Measurements from ENCODE around the gene SLC2A13. TPM values are rescaled to one million over a fixed set of nuclear protein-coding genes. Genes with fewer than 3 reads are reported as not detected.
A peak's percentile ranks its signal among the peaks of the same experiment; 100 is the strongest.

Gene SLC2A13
- total RNA-seq (1 to 10 TPM; 5.7 to 6.1 TPM), polyA plus RNA-seq (1 to 10 TPM; 2.3 to 2.8 TPM)

DNA sequence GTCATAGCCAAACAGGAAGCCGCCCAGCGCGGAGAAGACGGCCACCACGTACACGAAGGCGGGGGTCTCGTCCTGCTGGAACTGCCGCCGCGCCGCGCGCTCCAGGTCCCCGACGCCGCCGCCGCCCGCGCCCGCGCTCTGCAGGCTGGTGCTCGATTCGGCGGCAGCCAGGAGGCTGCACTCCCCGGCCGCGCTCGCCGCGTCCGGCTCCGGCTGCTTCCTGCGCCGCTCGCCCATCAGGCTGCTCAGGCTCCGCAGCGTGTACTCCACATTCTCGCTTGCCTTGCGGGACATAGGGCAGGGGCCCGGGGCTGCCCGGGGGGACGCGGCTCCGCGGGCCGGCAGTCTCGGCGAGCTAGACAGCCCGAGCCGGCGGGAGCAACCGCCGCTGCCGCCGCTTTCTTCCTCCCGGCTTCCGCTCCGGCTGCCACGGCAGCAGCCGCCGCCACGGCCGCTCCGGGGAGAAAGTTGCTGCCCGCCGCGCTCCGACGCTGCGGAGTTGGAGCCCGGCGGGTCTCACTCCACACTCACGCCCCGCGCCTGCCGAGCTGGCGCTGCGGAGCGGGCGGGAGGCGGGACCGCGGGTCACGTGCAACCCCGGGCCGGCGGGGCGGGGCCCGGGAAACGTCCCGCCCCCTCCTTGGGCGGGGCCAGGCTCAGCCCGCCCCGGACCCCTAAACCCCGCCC lies at the start of gene SLC2A13:
SLC2A13 (minus strand) TSS at position 567 of the 687 bp plus-strand sequence; CDS start at position 294, 273 bp downstream.
- CTCF ChIA-PET (ENCODE audit: partially characterized antibody): interaction anchor here (1.1 to 9.5 kb wide), 7 partner anchors 11 to 741 kb away, joined by 3 to 185 read pairs (median 7); no protein-coding TSS in a partner anchor
- H3K9me3 ChIP-seq (ENCODE audit: control insufficient read depth in 1 of 2, low read length in 2 of 2): no peaks in the 10 kb centered on the region
- Mint-ChIP-seq H3K4me1 (peaks cover 19 to 44% (median 30%) of the 10 kb centered on the region in 4 donors), H3K27me3 (peaks cover 3% of the 10 kb centered on the region in 2 donors), H3K27ac (peak within 1 kb of the TSS; percentile 74 to 92 (median 88)), H3K36me3 (peaks cover 0 to 8% of the 10 kb centered on the region in 2 donors), H3K9me3 (no peaks in the 10 kb centered on the region), H3K4me3 (peak within 1 kb of the TSS; percentile 84 to 93 (median 88))
- no peaks in the 10 kb centered on the region for H3K27me3 ChIP-seq (ENCODE audit: insufficient read depth, low read length)
- POLR2A ChIA-PET (ENCODE audit: partially characterized antibody): interaction anchor here (0.6 to 2.7 kb wide), 5 partner anchors 10 to 486 kb away, joined by 4 to 12 read pairs (median 5); partner anchors contain the start of gene ABCD2
- H3K4me1 ChIP-seq (ENCODE audit: insufficient read depth, low read length): peaks cover 30% of the 10 kb centered on the region
- H3K4me3 ChIP-seq (ENCODE audit: low read length in 2 of 2): peak within 1 kb of the TSS; percentile 40 to 59
- intact Hi-C loops (cut with micrococcal nuclease): loop anchor here (5.0 kb wide), 2 partner anchors 423 to 483 kb away; no protein-coding TSS in a partner anchor
- H3K36me3 ChIP-seq (ENCODE audit: insufficient read depth, low read length): no peaks in the 10 kb centered on the region
- peak; percentile 75 to 84 (median 80) for DNase-seq
- peak within 1 kb of the TSS; percentile 59 for H3K27ac ChIP-seq (ENCODE audit: low read depth, low read length)

DNA sequence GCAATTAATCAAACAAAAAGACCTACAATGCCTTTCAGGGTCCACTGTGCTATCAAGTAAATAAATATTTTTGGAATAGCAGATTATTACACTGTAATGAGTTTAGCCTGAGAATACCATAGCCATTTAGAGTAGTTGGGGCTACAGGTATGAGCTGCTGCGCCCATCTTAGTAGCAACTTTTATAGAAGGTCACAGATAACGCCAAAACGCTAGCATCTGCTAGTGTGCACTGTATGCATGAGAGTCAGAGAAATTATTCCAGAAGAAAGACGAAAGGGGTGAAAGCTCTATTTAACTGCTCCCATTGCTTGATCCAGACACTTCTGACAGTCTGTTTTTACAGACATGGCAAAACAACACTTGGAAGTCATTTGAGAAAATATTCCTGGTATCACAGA lies 48.5 kb upstream of the SLC2A13 start:
- Mint-ChIP-seq H3K9me3 (no peaks in the 10 kb centered on the region), H3K4me3 (no peak overlapping the region), H3K27ac (no peak overlapping the region), H3K27me3 (peaks cover 8 to 9% of the 10 kb centered on the region in 2 donors), H3K36me3 (no peaks in the 10 kb centered on the region), H3K4me1 (peaks cover 0 to 1% (median 0%) of the 10 kb centered on the region in 4 donors)
- H3K27ac ChIP-seq (ENCODE audit: low read depth, low read length): no peak overlapping the region
- H3K4me3 ChIP-seq (ENCODE audit: low read length in 2 of 2): no peak overlapping the region
- H3K36me3 ChIP-seq (ENCODE audit: insufficient read depth, low read length): no peaks in the 10 kb centered on the region
- no peaks in the 10 kb centered on the region for H3K27me3 ChIP-seq (ENCODE audit: insufficient read depth, low read length)
- H3K9me3 ChIP-seq (ENCODE audit: control insufficient read depth in 1 of 2, low read length in 2 of 2): no peaks in the 10 kb centered on the region
- CTCF ChIA-PET (ENCODE audit: partially characterized antibody): no interaction called here
- POLR2A ChIA-PET (ENCODE audit: partially characterized antibody): no interaction called here
- intact Hi-C loops (cut with micrococcal nuclease): no loop called here
- no peaks in the 10 kb centered on the region for H3K4me1 ChIP-seq (ENCODE audit: insufficient read depth, low read length)
- no peak for DNase-seq

DNA sequence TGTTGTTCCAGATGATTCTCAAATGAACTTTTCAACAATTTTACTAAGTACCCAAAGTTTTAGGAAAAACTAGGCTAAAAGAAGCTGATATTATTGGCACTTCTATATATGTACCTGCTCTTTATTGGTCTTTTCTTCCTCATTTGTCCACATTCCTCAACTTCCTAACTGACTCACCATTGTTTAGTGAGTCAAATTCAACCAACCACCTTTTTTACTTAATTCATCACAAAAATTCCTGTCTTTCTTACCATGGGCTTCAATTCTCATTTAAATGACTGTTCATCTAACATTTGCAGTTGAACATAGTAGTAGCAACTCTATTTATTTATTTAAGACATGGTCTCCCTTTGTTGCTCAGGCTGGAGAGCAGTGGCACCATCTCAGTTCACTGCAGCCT lies 47.6 kb upstream of the SLC2A13 start:
- no peaks in the 10 kb centered on the region for H3K9me3 Mint-ChIP-seq
- H3K4me1 Mint-ChIP-seq: peaks cover 0 to 1% (median 0%) of the 10 kb centered on the region in 4 donors
- H3K36me3 ChIP-seq (ENCODE audit: insufficient read depth, low read length): no peaks in the 10 kb centered on the region
- H3K36me3 Mint-ChIP-seq: no peaks in the 10 kb centered on the region
- H3K27me3 Mint-ChIP-seq: peaks cover 2 to 5% of the 10 kb centered on the region in 2 donors
- ChIA-PET CTCF (ENCODE audit: partially characterized antibody) (interaction anchor here (0.6 to 1.1 kb wide), 2 partner anchors 11 to 422 kb away, joined by 3 read pairs; no protein-coding TSS in a partner anchor), POLR2A (ENCODE audit: partially characterized antibody) (no interaction called here)
- intact Hi-C loops (cut with micrococcal nuclease): loop anchor here (2.0 kb wide), 1 partner anchor 159 kb away; no protein-coding TSS in a partner anchor
- H3K4me1 ChIP-seq (ENCODE audit: insufficient read depth, low read length): no peaks in the 10 kb centered on the region
- no peak overlapping the region for H3K27ac ChIP-seq (ENCODE audit: low read depth, low read length)
- no peak for DNase-seq
- no peaks in the 10 kb centered on the region for H3K9me3 ChIP-seq (ENCODE audit: control insufficient read depth in 1 of 2, low read length in 2 of 2)
- H3K4me3 ChIP-seq (ENCODE audit: low read length in 2 of 2): no peak overlapping the region
- no peaks in the 10 kb centered on the region for H3K27me3 ChIP-seq (ENCODE audit: insufficient read depth, low read length)
- H3K27ac Mint-ChIP-seq: no peak overlapping the region
- H3K4me3 Mint-ChIP-seq: no peak overlapping the region

DNA sequence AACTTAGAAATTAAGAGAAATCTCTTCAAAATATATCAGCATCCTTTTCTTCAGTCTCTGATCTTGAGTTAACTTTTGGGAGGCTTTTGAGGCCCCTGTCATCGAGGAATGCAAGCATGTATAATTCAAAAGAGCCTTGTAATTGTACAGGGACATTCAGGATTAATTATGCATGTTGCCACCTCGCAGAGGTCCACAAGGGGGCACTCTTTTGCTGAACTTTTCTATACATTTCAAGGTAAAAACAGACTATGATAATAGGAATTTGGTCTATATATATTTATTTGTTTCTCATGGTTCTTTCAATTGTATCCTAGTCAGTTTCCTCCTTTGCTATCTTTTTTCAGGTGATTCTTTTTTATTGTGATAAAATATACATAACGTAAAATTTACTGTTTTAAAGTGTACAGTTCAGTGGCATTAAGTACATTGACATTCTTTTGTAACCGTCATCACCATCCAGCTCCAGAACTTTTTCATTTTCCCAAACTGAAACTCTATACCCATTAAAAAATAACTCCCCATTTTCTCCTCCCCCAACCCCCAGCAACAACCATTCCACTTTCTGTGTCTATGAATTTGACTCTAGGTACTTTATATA lies 47.0 kb upstream of the SLC2A13 start:
- DNase-seq: peak in 3 of 5 donors; percentile 23 to 37 (median 29)
- Mint-ChIP-seq H3K9me3 (no peaks in the 10 kb centered on the region), H3K36me3 (no peaks in the 10 kb centered on the region), H3K4me3 (no peak overlapping the region), H3K4me1 (peaks cover 0 to 1% (median 0%) of the 10 kb centered on the region in 4 donors), H3K27ac (no peak overlapping the region), H3K27me3 (peaks cover 2 to 5% of the 10 kb centered on the region in 2 donors)
- ChIA-PET POLR2A (ENCODE audit: partially characterized antibody) (no interaction called here), CTCF (ENCODE audit: partially characterized antibody) (interaction anchor here (0.6 to 1.4 kb wide), 4 partner anchors 10 to 421 kb away, joined by 3 to 4 read pairs (median 3); no protein-coding TSS in a partner anchor)
- no peak overlapping the region for H3K4me3 ChIP-seq (ENCODE audit: low read length in 2 of 2)
- H3K4me1 ChIP-seq (ENCODE audit: insufficient read depth, low read length): no peaks in the 10 kb centered on the region
- no peaks in the 10 kb centered on the region for H3K36me3 ChIP-seq (ENCODE audit: insufficient read depth, low read length)
- H3K9me3 ChIP-seq (ENCODE audit: control insufficient read depth in 1 of 2, low read length in 2 of 2): no peaks in the 10 kb centered on the region
- H3K27me3 ChIP-seq (ENCODE audit: insufficient read depth, low read length): no peaks in the 10 kb centered on the region
- intact Hi-C loops (cut with micrococcal nuclease): loop anchor here (2.0 kb wide), 1 partner anchor 160 kb away; no protein-coding TSS in a partner anchor
- no peak overlapping the region for H3K27ac ChIP-seq (ENCODE audit: low read depth, low read length)

DNA sequence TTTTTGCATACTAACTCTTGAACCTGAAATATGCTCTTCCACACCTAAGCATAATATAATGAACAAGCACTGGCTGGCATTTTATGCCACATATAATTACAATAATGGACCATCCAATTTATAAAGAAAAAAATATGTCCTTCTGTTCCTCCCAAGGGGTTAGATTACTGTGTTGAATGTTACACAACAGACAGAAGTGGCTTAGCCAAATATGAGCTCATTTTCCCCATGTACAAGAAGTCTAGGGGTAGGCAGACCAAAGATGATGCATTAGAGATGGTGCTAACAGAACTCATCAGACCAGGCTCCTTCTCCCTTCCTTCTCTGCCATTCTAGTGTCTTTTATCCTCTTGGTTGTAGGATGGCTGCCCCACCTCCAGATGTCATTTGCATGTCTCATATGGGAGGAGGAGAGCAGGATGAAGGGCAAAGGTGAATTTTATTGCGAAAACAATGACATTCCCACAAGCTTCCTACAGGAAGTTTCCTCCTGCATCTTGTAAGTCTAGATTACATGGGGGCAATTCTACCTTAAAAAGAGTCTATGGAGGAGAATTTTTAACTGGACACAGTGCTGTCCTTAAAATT lies 43.9 kb upstream of the SLC2A13 start:
- intact Hi-C loops (cut with micrococcal nuclease): no loop called here
- H3K9me3 Mint-ChIP-seq: no peaks in the 10 kb centered on the region
- Histone ChIP-seq H3K4me1 (ENCODE audit: insufficient read depth, low read length) (no peaks in the 10 kb centered on the region), H3K27me3 (ENCODE audit: insufficient read depth, low read length) (no peaks in the 10 kb centered on the region), H3K9me3 (ENCODE audit: control insufficient read depth in 1 of 2, low read length in 2 of 2) (no peaks in the 10 kb centered on the region), H3K36me3 (ENCODE audit: insufficient read depth, low read length) (no peaks in the 10 kb centered on the region), H3K27ac (ENCODE audit: low read depth, low read length) (no peak overlapping the region), H3K4me3 (ENCODE audit: low read length in 2 of 2) (no peak overlapping the region)
- H3K4me1 Mint-ChIP-seq: peaks cover 0 to 1% (median 0%) of the 10 kb centered on the region in 4 donors
- DNase-seq: no peak
- no peaks in the 10 kb centered on the region for H3K36me3 Mint-ChIP-seq
- CTCF ChIA-PET (ENCODE audit: partially characterized antibody): interaction anchor here (1.5 kb wide), 1 partner anchor 31 kb away, joined by 3 read pairs; no protein-coding TSS in a partner anchor
- POLR2A ChIA-PET (ENCODE audit: partially characterized antibody): no interaction called here
- H3K27ac Mint-ChIP-seq: no peak overlapping the region
- peaks cover 2 to 4% of the 10 kb centered on the region in 2 donors for H3K27me3 Mint-ChIP-seq
- H3K4me3 Mint-ChIP-seq: no peak overlapping the region

DNA sequence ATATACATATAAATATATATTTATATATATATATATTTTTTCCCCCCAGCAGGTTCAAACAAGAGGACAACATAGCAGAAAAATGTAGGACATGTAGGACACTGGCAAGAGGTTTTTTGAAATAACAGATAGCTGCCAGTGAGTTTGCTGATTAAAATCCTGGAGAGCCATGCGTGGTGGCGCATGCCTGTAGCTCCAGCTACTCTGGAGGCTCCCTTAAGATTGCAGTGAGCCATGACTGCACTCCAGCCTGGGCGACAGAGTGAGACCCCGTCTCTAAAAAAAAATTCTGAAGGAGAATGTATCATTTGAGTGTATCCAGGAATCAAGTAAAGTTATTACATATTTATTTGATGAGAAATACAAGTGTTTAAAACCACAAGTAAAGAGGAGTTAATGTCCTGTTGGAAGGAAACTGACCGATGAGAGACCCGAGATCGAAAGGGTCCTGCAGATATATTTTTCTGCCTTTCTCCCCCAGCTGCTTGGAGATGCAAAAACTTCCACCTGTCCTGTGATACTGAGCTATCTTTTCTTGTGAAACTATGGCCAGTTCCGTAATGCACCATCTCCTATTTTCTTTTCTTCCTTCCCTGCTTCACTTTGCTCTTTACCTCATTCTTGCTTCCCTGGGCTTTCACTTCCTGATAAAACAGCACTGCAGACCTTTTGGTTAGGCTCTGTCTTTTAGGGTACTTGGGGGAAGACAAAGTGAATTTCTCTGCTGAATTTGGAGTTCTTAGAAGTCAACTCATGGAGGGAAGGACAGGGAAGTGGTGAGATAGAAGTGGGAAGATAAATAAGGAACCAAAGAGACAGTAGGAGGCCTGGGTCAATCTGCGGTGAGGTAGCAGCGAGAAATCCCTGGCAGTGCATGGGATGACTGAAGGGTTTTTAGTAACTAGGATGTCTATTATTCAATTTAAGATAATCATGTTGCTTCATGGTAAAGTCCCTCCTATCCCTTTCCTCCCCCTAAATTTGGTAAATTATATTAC lies 41.2 kb upstream of the SLC2A13 start:
- POLR2A ChIA-PET (ENCODE audit: partially characterized antibody): no interaction called here

More for the DNA sequence above, 41.2 kb upstream of the SLC2A13 start:
- Mint-ChIP-seq H3K27ac (peak overlapping the region in 1 of 7 donors; percentile 49), H3K27me3 (peaks cover 0 to 2% of the 10 kb centered on the region in 2 donors), H3K4me1 (no peaks in the 10 kb centered on the region), H3K36me3 (no peaks in the 10 kb centered on the region), H3K4me3 (no peak overlapping the region), H3K9me3 (no peaks in the 10 kb centered on the region)
- Histone ChIP-seq H3K9me3 (ENCODE audit: control insufficient read depth in 1 of 2, low read length in 2 of 2) (no peaks in the 10 kb centered on the region), H3K4me1 (ENCODE audit: insufficient read depth, low read length) (no peaks in the 10 kb centered on the region), H3K27me3 (ENCODE audit: insufficient read depth, low read length) (no peaks in the 10 kb centered on the region), H3K4me3 (ENCODE audit: low read length in 2 of 2) (no peak overlapping the region), H3K36me3 (ENCODE audit: insufficient read depth, low read length) (no peaks in the 10 kb centered on the region), H3K27ac (ENCODE audit: low read depth, low read length) (no peak overlapping the region)
- peak in 3 of 5 donors; percentile 3 to 41 (median 32) for DNase-seq
- intact Hi-C loops (cut with micrococcal nuclease): no loop called here
- CTCF ChIA-PET (ENCODE audit: partially characterized antibody): no interaction called here
